ENCODE measurements around the gene GK. TPM values are rescaled to one million over a fixed set of nuclear protein-coding genes. Genes with fewer than 3 reads are reported as not detected.

GK gene
- total and polyA plus RNA-seq, 8 donors, result 0.58 to 13.2 (median 5.8) TPM; not detected in 1

DNA sequence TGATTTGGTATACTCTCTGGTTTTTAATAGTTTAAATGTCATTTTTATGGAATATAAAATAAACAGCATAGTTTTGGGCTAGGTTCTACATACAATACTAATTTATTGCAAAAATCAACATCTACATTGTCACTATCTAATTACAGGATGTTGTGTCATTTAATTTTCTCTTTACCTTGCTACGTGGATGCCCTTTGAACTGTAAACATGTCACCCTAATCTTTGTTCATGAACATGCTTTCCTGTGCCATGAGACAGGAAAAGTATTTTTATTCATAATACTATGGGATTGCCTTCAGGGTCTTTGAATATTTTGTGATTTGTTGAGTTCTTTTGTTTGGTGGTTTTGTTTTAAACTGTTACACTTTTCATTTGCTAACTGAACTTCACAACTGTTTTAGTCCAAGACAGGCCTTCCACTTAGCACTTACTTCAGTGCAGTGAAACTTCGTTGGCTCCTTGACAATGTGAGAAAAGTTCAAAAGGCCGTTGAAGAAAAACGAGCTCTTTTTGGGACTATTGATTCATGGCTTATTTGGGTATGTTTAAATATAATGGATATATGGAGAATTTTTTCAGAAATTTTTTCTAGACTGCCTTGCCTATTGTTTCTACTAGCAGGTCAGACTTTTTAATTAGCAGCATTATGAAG lies 40.9 kb downstream of the GK start:
- Histone ChIP-seq H3K4me1 (no peaks in the 10 kb centered on the region), H3K4me3 (no peak overlapping the region), H3K27me3 (no peaks in the 10 kb centered on the region), H3K27ac (no peak overlapping the region), H3K36me3 (no peaks in the 10 kb centered on the region), H3K9me3 (no peaks in the 10 kb centered on the region)
- no peak for TF ChIP-seq POLR2AphosphoS5 (IDR thresholded peaks at IDR 0.05)
- TF ChIP-seq, protein P1, sequence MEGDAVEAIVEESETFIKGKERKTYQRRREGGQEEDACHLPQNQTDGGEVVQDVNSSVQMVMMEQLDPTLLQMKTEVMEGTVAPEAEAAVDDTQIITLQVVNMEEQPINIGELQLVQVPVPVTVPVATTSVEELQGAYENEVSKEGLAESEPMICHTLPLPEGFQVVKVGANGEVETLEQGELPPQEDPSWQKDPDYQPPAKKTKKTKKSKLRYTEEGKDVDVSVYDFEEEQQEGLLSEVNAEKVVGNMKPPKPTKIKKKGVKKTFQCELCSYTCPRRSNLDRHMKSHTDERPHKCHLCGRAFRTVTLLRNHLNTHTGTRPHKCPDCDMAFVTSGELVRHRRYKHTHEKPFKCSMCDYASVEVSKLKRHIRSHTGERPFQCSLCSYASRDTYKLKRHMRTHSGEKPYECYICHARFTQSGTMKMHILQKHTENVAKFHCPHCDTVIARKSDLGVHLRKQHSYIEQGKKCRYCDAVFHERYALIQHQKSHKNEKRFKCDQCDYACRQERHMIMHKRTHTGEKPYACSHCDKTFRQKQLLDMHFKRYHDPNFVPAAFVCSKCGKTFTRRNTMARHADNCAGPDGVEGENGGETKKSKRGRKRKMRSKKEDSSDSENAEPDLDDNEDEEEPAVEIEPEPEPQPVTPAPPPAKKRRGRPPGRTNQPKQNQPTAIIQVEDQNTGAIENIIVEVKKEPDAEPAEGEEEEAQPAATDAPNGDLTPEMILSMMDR (IDR thresholded peaks at IDR 0.05), result no peak
- no peak for TF ChIP-seq POLR2A (IDR thresholded peaks at IDR 0.05)
- no peak for TF ChIP-seq EP300 (IDR thresholded peaks at IDR 0.05)
- intact Hi-C loops (cut with DNase I; ENCODE audit: low total_unique reads), result no loop called here
- no peak for DNase-seq
- 38 to 60% (median 52%) methylated on average over 4 of the region's 4 CpGs for WGBS, 5 donors

DNA sequence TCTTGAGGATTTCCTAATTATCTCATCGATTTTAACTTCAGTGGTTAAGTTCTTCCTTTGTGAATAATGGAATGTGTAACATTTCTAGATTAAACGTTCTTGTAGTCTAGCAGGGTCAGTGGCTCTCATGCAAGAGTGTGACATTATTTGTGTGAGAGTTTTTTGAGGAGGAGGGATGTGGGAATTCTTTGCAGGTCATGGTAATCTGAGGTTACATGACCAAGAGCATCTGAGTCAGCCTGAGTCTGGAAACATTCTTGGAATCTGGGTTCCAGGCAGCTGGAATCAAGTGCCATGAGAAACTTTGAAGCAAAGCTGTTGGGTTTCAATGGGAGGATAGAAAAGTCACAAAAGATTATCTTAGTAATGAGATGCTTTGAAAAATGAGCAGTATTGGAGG lies 49.5 kb downstream of the GK start:
- Histone ChIP-seq H3K4me3 (no peak overlapping the region), H3K4me1 (no peaks in the 10 kb centered on the region), H3K9me3 (no peaks in the 10 kb centered on the region), H3K36me3 (peaks cover 0 to 3% (median 0%) of the 10 kb centered on the region in 4 donors), H3K27me3 (no peaks in the 10 kb centered on the region), H3K27ac (no peak overlapping the region)
- no peak for DNase-seq
- intact Hi-C loops (cut with DNase I; ENCODE audit: low total_unique reads), result no loop called here
- WGBS, 5 donors, result 51 to 88% (median 85%) methylated on average over 2 of the region's 2 CpGs
- TF ChIP-seq, protein P1 (IDR thresholded peaks at IDR 0.05), result no peak
- TF ChIP-seq POLR2A (IDR thresholded peaks at IDR 0.05) (no peak), POLR2AphosphoS5 (IDR thresholded peaks at IDR 0.05) (no peak), EP300 (IDR thresholded peaks at IDR 0.05) (no peak)

DNA sequence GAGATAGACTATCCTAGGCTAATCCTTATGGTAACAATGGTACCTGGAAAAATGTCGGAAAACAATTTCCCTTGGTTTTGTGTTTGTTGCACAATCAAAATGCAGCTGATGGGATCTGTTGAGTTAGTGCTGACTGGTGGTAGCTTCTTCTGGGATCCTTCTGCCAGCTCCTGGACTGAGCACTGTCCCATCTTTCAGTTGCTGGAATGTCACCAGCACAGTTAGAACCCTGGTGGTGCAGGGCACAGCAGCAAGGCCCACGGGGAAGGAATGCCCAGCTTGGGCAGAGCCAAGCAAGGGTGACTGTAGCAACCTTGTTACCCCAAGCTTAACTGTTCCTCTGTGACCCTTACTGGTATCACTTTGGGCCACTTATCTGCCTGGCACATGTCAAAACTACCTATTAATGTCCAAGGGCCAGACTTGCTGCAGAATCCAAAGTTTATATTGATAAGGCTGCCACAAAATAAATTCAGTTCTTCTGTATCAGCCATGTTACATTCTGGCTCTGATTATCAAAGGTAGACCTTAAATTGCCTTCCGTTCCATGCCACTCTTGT lies 53.1 kb downstream of the GK start:
- Histone ChIP-seq H3K36me3 (peaks cover 0 to 7% (median 6%) of the 10 kb centered on the region in 4 donors), H3K27ac (no peak overlapping the region), H3K4me1 (no peaks in the 10 kb centered on the region), H3K9me3 (no peaks in the 10 kb centered on the region), H3K4me3 (no peak overlapping the region), H3K27me3 (no peaks in the 10 kb centered on the region)
- TF ChIP-seq, protein P1 (IDR thresholded peaks at IDR 0.05), result no peak
- TF ChIP-seq POLR2A (IDR thresholded peaks at IDR 0.05) (no peak), POLR2AphosphoS5 (IDR thresholded peaks at IDR 0.05) (no peak), EP300 (IDR thresholded peaks at IDR 0.05) (no peak)
- intact Hi-C loops (cut with DNase I; ENCODE audit: low total_unique reads), result no loop called here
- DNase-seq, result no peak
- WGBS, 5 donors, result 59 to 86% (median 66%) methylated on average over 2 to 3 of the region's 3 CpGs

DNA sequence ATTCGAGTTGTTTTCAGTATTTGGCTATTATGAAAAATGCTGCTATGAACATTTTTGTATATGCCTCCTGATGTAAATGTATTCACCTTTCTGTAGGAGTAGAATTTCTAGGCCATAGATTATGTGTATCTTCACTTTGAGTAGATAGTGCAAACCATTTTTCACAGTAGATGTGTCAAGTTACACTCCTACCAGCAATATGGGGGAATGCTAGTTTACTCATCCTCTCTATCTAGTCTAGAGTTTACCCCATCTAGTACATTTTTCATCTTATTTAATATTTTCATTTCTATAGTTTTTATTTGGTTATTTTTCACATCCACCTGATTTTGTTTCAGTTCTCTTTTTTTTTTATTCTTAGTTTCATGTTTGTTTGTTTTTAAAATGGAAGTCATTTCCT lies 59.0 kb downstream of the GK start:
- no peak overlapping the region for H3K27ac ChIP-seq
- no peaks in the 10 kb centered on the region for H3K4me1 ChIP-seq
- no peak for DNase-seq
- WGBS, 5 donors, result 64 to 90% (median 80%) methylated on average over 1 of the region's 1 CpG
- no peaks in the 10 kb centered on the region for H3K27me3 ChIP-seq
- H3K9me3 ChIP-seq, result no peaks in the 10 kb centered on the region
- no peak overlapping the region for H3K4me3 ChIP-seq
- TF ChIP-seq EP300 (IDR thresholded peaks at IDR 0.05), result no peak
- intact Hi-C loops (cut with DNase I; ENCODE audit: low total_unique reads), result no loop called here
- peaks cover 0 to 7% (median 6%) of the 10 kb centered on the region in 4 donors for H3K36me3 ChIP-seq

DNA sequence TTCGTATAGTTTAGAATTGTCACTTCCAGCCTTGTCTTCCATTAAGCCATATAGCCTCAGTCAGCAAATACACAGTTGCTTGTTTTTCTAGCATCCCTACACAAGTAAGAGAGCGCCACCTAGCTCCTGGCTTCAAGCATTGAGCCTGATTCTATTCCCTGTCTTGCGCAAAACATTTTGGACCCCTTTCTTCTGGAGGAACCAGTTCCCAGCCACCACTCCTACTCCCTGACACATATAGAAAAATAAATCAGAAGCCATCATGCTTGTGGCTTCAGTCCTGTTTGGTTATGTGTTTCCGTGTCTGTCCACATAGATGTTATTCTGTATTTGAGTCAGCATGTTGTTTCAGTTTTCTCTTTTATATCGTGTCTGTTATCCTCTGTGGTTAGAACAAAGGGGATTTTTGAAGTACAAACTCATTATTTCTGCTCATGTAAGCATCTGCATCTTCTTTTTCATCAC lies 59.9 kb downstream of the GK start:
- DNase-seq, result peak; percentile 46 to 80
- intact Hi-C loops (cut with DNase I; ENCODE audit: low total_unique reads), result no loop called here
- Histone ChIP-seq H3K9me3 (no peaks in the 10 kb centered on the region), H3K36me3 (peaks cover 0 to 7% (median 6%) of the 10 kb centered on the region in 4 donors), H3K27me3 (no peaks in the 10 kb centered on the region), H3K27ac (no peak overlapping the region), H3K4me1 (no peaks in the 10 kb centered on the region), H3K4me3 (no peak overlapping the region)
- TF ChIP-seq POLR2AphosphoS5 (IDR thresholded peaks at IDR 0.05), result no peak
- TF ChIP-seq, protein P1 (IDR thresholded peaks at IDR 0.05), result peak in 4 of 7 experiments; percentile 19 to 46 (median 26)
- 39 to 67% (median 50%) methylated on average over 5 of the region's 5 CpGs for WGBS, 5 donors
